GM12878 (cell line): ENCODE measurements around the gene YARS1.

Experiments used
- ATF2 ChIP-seq: IDR thresholded peaks from 2 replicates; pipeline ENCODE4 v1.6.1; 2012; ENCODE audit warnings: low read length, inconsistent platforms
- CTCF ChIP-seq, 3 experiments: IDR thresholded peaks in 2 of 3; conservative IDR thresholded peaks in 1 of 3; 2 replicates each; pipeline ENCODE4 v1.5.1; 2011; ENCODE audit warnings: low read depth in 3 of 3, low read length in 3 of 3, mild to moderate bottlenecking in 3 of 3, control low read depth in 2 of 3, moderate library complexity in 2 of 3, inconsistent platforms in 1 of 3, mixed read lengths in 1 of 3; ENCODE audit not compliant: control insufficient read depth in 2 of 3, insufficient read depth in 1 of 3; ENCODE audit errors: extremely low read depth in 1 of 3
- HSF1 ChIP-seq: fragments of 150-350 bp; IDR thresholded peaks from 2 replicates; pipeline ENCODE4 v1.6.1; 2014; ENCODE audit warnings: mild to moderate bottlenecking, low read depth, low read length
- IRF5 ChIP-seq: fragments of 450-650 bp; IDR thresholded peaks from 2 replicates; pipeline ENCODE4 v1.6.1; 2017; ENCODE audit warnings: borderline replicate concordance
- KDM1A ChIP-seq: fragments of 200-600 bp; sonication (generic); IDR thresholded peaks from 2 replicates; pipeline ENCODE4 v1.6.1; 2016; ENCODE audit warnings: borderline replicate concordance
- LARP7 ChIP-seq: fragments of 450-650 bp; IDR thresholded peaks from 2 replicates; pipeline ENCODE4 v1.6.1; 2017; ENCODE audit warnings: mild to moderate bottlenecking
- POLR2A ChIP-seq: IDR thresholded peaks from 2 replicates; pipeline ENCODE4 v1.6.1; 2011; ENCODE audit warnings: low read depth, mild to moderate bottlenecking, low read length
- POLR2AphosphoS5 ChIP-seq: IDR thresholded peaks from 2 replicates; pipeline ENCODE4 v1.6.1; 2011; ENCODE audit warnings: mild to moderate bottlenecking, low read length, inconsistent platforms
- RBBP5 ChIP-seq: fragments of 200-600 bp; sonication (generic); conservative IDR thresholded peaks from 2 replicates; pipeline ENCODE4 v1.6.1; 2016
- TAF1 ChIP-seq: IDR thresholded peaks from 2 replicates; pipeline ENCODE4 v1.6.1; 2011; ENCODE audit warnings: mild to moderate bottlenecking, low read depth, low read length, borderline replicate concordance
- USF1 ChIP-seq: IDR thresholded peaks from 2 replicates; pipeline ENCODE4 v1.6.1; 2011; ENCODE audit warnings: borderline replicate concordance, low read depth, mild to moderate bottlenecking, moderate library complexity, mixed read lengths, low read length; ENCODE audit not compliant: insufficient read depth; ENCODE audit errors: extremely low read length
- TF ChIP-seq, protein P1 (sequence below): IDR thresholded peaks from 2 replicates; pipeline ENCODE4 v1.6.1; 2011; ENCODE audit warnings: low read depth, low read length, improper control_type of control experiment, borderline replicate concordance

DNA sequence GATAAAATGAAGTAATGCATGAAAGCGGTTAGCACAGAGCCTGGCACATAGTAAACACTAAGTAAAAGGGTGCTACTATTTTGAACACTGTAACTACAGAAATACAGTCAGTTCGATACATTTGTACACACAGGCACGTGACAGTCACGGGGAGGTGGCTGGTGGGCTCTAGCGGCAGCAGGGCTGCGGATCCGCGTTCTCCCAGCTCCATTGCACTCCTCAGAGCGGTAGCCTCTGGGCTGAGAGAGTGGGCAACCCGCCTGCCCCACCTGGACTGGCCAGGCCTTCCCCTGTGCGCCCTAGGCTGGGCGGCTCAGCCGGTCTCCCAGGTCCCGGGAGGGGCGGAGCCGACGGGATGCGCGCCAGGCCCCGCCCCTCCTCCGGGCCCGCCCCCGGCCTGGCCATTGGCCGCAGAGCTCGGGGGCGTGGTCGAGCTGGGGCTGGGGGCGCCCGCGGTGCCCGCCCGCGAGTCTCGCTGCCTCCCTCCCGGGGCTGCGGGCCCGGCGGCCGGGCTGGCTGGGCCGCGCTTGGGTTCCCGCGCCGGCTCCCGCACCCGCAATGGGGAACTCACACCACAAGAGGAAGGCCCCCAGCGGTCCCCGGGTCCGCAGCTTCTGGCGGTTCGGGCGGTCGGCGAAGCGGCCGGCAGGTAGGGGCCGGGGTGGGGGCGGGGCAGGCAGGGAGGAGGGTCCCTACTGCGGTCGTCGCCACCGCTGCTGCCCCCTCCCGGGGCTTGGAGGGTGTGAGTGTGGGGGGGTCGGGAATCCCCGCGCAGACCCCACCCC, 63.4 kb downstream of the YARS1 start:
- TF ChIP-seq CTCF (IDR thresholded peaks at IDR 0.05 in 2 of 3, conservative IDR thresholded peaks at IDR 0.05 in 1 of 3; ENCODE audit: control insufficient read depth in 2 of 3, extremely low read depth in 1 of 3, insufficient read depth in 1 of 3, low read depth in 3 of 3, low read length in 3 of 3) (no peak), TAF1 (no peak), HSF1 (no peak), USF1 (peak; percentile 65), ATF2 (no peak), POLR2A (no peak), RBBP5 (no peak), POLR2AphosphoS5 (no peak), LARP7 (peak; percentile 38; the same call in 1 of the 2 replicates), KDM1A (no peak), IRF5 (no peak)
- TF ChIP-seq, protein P1, sequence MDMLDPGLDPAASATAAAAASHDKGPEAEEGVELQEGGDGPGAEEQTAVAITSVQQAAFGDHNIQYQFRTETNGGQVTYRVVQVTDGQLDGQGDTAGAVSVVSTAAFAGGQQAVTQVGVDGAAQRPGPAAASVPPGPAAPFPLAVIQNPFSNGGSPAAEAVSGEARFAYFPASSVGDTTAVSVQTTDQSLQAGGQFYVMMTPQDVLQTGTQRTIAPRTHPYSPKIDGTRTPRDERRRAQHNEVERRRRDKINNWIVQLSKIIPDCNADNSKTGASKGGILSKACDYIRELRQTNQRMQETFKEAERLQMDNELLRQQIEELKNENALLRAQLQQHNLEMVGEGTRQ: no peak
